ENCODE results near the gene COX6A2.

DNA sequence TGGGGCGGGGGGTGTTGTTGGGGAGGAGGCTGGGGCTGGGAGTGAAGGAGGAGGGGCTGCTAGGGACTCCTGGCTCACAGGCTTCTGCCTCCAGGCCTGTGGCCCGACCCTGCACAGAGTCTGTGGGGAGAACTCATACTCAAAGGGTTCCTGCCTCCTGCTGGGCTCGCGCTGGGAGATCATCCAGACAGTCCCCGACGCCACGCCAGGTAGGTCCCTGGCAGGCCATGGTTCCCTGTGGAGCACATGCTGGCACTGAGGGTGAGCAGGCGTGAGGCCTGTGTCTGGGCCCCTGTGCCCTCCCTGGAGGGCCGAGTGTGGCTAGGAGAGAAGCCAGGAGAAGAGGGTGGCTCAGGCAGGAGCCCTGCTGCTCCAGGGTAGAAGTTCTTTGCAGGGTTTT is 30.5 kb downstream of the COX6A2 start:
- TF ChIP-seq, protein P1, sequence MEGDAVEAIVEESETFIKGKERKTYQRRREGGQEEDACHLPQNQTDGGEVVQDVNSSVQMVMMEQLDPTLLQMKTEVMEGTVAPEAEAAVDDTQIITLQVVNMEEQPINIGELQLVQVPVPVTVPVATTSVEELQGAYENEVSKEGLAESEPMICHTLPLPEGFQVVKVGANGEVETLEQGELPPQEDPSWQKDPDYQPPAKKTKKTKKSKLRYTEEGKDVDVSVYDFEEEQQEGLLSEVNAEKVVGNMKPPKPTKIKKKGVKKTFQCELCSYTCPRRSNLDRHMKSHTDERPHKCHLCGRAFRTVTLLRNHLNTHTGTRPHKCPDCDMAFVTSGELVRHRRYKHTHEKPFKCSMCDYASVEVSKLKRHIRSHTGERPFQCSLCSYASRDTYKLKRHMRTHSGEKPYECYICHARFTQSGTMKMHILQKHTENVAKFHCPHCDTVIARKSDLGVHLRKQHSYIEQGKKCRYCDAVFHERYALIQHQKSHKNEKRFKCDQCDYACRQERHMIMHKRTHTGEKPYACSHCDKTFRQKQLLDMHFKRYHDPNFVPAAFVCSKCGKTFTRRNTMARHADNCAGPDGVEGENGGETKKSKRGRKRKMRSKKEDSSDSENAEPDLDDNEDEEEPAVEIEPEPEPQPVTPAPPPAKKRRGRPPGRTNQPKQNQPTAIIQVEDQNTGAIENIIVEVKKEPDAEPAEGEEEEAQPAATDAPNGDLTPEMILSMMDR (conservative IDR thresholded peaks at IDR 0.05 in 1 of 2, IDR thresholded peaks at IDR 0.05 in 1 of 2; ENCODE audit: extremely low read depth in 1 of 2, insufficient read depth in 1 of 2, low read depth in 1 of 2, low read length in 2 of 2): no peak
- TF ChIP-seq EZH2 (IDR thresholded peaks at IDR 0.05; ENCODE audit: borderline replicate concordance, low read length): no peak
